GM18867 (cell line): ENCODE measurements around the gene CACNA1I.

Source experiments
- ATAC-seq: cut with Tn5 transposase; IDR thresholded peaks from one replicate; pipeline ENCODE4 v1.9.1; 2021; ENCODE audit warnings: mild to moderate bottlenecking, moderate library complexity; ENCODE audit not compliant: unreplicated experiment

Gene CACNA1I

GRCh38 chr22:39535357-39535725 is 35.2 kb upstream of the CACNA1I start:
- ATAC-seq = no peak

- ATAC-seq = no peak
These were observed 34.6 kb upstream of the CACNA1I start for GRCh38 chr22:39535831-39536449.

GRCh38 chr22:39536711-39537110 is 33.8 kb upstream of the CACNA1I start:
- no peak for ATAC-seq

GRCh38 chr22:39537975-39538374 is 32.6 kb upstream of the CACNA1I start:
- no peak for ATAC-seq

GRCh38 chr22:39543095-39543494 is 27.5 kb upstream of the CACNA1I start:
- ATAC-seq = no peak

GRCh38 chr22:39545386-39546365 is 24.9 kb upstream of the CACNA1I start:
- no peak for ATAC-seq

- ATAC-seq = no peak
These were observed 23.5 kb upstream of the CACNA1I start for GRCh38 chr22:39546889-39547586.

- ATAC-seq = no peak
These were observed 23.0 kb upstream of the CACNA1I start for GRCh38 chr22:39547587-39547947.

GRCh38 chr22:39553429-39553828 is 17.1 kb upstream of the CACNA1I start:
- ATAC-seq = no peak

- ATAC-seq = no peak
These were observed 16.4 kb upstream of the CACNA1I start for GRCh38 chr22:39554151-39554550.

GRCh38 chr22:39556970-39557841 is 13.3 kb upstream of the CACNA1I start:
- ATAC-seq = no peak

GRCh38 chr22:39558254-39558727 is 12.3 kb upstream of the CACNA1I start:
- no peak for ATAC-seq

- ATAC-seq = no peak
These were observed 11.6 kb upstream of the CACNA1I start for GRCh38 chr22:39558950-39559349.

GRCh38 chr22:39559456-39560105 is 11.0 kb upstream of the CACNA1I start:
- ATAC-seq = no peak

- no peak for ATAC-seq
These were observed 10.4 kb upstream of the CACNA1I start for GRCh38 chr22:39560127-39560526.

GRCh38 chr22:39562839-39563489 is 7.6 kb upstream of the CACNA1I start:
- no peak for ATAC-seq

- no peak for ATAC-seq
These were observed 6.8 kb upstream of the CACNA1I start for GRCh38 chr22:39563571-39564428.

- no peak for ATAC-seq
These were observed 5.1 kb upstream of the CACNA1I start for GRCh38 chr22:39565414-39565944.
